ENCODE measurements around the gene PGGT1B. TPM values are rescaled to one million over a fixed set of nuclear protein-coding genes. Genes with fewer than 3 reads are reported as not detected.
"Not testable (repeated sequence)": the region's sequence is repeated elsewhere in the genome, so short reads cannot be mapped to it uniquely, and the experiment has no call there.

PGGT1B gene
- total and polyA plus RNA-seq, 2 of the 8 experiments (the other 6 are each of a cell fraction or from before 2014, with no cell fraction given): 1.9 to 43.1 TPM

DNA sequence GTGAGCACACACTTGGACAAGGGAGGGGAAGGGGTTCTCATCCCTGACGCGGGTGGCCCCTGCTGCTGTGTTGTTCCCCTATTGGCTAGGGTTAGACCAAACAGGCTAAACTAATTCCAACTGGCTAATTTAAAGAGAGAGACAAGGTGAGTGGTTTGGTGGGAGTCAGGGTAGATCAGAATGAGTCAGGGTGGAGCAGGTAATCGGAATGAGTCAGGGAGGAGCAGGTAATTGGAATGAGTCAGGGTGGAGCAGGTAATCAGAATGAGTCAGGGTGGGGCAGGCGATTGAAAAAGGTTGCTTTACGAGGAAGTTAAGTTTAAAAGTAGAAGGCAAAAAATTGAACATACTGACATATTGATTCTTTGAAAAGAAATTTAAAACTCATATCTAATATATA is 13.3 kb downstream of the PGGT1B start:
- H3K56ac ChIP-seq (replicated peaks; ENCODE audit: insufficient read length, low read depth, low read length); H3K79me1 ChIP-seq (ENCODE audit: low read depth, low read length); FAIRE-seq; H2BK5ac ChIP-seq (ENCODE audit: low read depth, low read length); H3K27ac ChIP-seq (ENCODE audit: low read depth, low read length); H4K8ac ChIP-seq (ENCODE audit: extremely low read depth, insufficient read depth, low read length); H3K23me2 ChIP-seq (ENCODE audit: low read depth, low read length); H2BK15ac ChIP-seq (ENCODE audit: low read length); H3K4me1 ChIP-seq (replicated peaks in 1 of 4; ENCODE audit: control insufficient read depth in 3 of 4, insufficient read depth in 4 of 4, low read length in 3 of 4); H3K4me2 ChIP-seq (ENCODE audit: insufficient read depth in 1 of 2, low read depth in 2 of 2, low read length in 2 of 2); H3K14ac ChIP-seq (ENCODE audit: insufficient read length); POLR2A ChIA-PET (ENCODE audit: partially characterized antibody); H3K18ac ChIP-seq (ENCODE audit: extremely low read depth, low read length); H4K91ac ChIP-seq (replicated peaks; ENCODE audit: insufficient read length, low read length); H3K23ac ChIP-seq (ENCODE audit: insufficient read length); H2BK12ac ChIP-seq (ENCODE audit: low read depth, low read length); H4K5ac ChIP-seq (ENCODE audit: insufficient read length, low read depth, low read length); H3K4me3 ChIP-seq (ENCODE audit: extremely low read depth in 1 of 4, insufficient read depth in 2 of 4, low read depth in 3 of 4, low read length in 4 of 4); H2BK20ac ChIP-seq (ENCODE audit: low read length); H3K4ac ChIP-seq (replicated peaks; ENCODE audit: insufficient read length, low read depth, low read length); H4K20me1 ChIP-seq (replicated peaks in 1 of 2; ENCODE audit: control insufficient read depth in 1 of 2, insufficient read depth in 2 of 2, low read length in 2 of 2); H3K27me3 ChIP-seq (replicated peaks in 1 of 4; ENCODE audit: control insufficient read depth in 3 of 4, extremely low read depth in 1 of 4, insufficient read depth in 3 of 4, low read length in 3 of 4); H2BK120ac ChIP-seq (replicated peaks; ENCODE audit: low read depth, low read length); H2AK5ac ChIP-seq (ENCODE audit: low read depth, low read length); H3K36me3 ChIP-seq (ENCODE audit: control insufficient read depth in 2 of 4, insufficient read depth in 4 of 4, low read length in 3 of 4); DNase-seq (ENCODE audit: low read depth in 1 of 2, low spot score in 2 of 2); H2AFZ ChIP-seq (ENCODE audit: low read length); H3K9me3 ChIP-seq (ENCODE audit: insufficient read depth in 2 of 2, low read depth in 1 of 2, low read length in 1 of 2); H3K9ac ChIP-seq (replicated peaks in 1 of 4; ENCODE audit: extremely low read depth in 1 of 4, low read depth in 3 of 4, low read length in 3 of 4): not testable (repeated sequence)
- CTCF ChIA-PET (ENCODE audit: partially characterized antibody): interaction anchor here (0.6 kb wide), 1 partner anchor 99 kb away, joined by 3 read pairs; no protein-coding TSS in a partner anchor
- 75% methylated on average over 5 of the region's 5 CpGs; no CpG with 5 or more reads in 1 of the 2 experiments for WGBS, 2 experiments (ENCODE audit: extremely low coverage in 1 of 2, insufficient coverage in 1 of 2, insufficient read length in 1 of 2, insufficient replicate concordance in 2 of 2, low coverage in 1 of 2, low lambda C conversion rate in 2 of 2, missing lambda C conversion rate in 1 of 2)
- H3K79me2 ChIP-seq (ENCODE audit: control insufficient read depth in 1 of 2, insufficient read depth in 2 of 2, low read length in 2 of 2): peaks cover 0 to 20% of the 10 kb centered on the region in 2 experiments; a peak in 2 of 4 replicates

Data from H1 (cell line).